COLO668 (cell line): ENCODE results near the gene TIMM17B.
"Not testable (repeated sequence)": the region's sequence is repeated elsewhere in the genome, so short reads cannot be mapped to it uniquely, and the experiment has no call there.

Experiments
- DNase-seq: peaks from one replicate; lab custom pipeline; 2025; ENCODE audit not compliant: unreplicated experiment; lab: John Stamatoyannopoulos, UW

TIMM17B gene

GRCh38 chrX:48897157-48897624 lies 377 bp downstream of the TIMM17B start:
- peak; percentile 91 for DNase-seq

GRCh38 chrX:48896611-48897011 lies 957 bp downstream of the TIMM17B start:
- peak; percentile 3 for DNase-seq

- DNase-seq = no peak
Observed at GRCh38 chrX:48894891-48895290, 2.7 kb downstream of the TIMM17B start.

DNA sequence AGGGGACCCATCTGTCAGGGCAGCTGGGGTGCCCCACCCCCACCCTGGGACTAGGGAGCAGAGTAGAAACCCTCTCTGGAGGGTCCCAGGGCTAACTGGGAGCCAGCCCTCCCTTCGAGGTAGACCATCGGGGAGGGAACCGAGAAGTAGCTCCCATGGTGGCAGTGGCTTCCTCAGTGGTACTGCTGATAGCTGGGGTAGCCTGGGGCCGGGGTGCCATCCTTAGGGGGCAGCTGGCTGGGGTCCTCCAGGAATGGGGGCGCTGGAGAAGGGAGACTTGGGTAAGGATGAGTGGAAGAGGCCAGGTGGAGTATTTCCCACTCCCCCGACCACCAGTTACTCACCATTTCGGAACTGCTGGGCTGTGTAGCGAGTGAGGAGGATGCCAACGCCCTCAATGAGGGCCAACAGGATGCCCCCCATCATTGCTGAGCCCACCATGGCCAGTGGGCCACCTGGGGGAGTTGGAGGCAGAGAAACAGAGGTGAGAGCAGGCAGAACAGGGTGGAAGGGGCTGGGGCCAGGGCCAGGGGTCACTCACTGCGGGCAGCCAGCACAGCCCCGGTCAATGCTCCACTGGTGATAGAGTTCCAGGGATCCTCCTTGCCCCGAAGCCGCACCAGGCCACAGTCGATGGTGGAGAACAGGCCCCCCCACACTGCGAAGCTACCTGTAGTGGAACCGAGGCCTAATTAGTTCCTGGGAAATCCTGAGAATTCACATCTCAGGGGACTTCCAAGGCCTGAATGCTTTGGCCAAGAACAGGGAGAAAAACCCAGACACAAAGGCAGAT lies 3.8 kb downstream of the TIMM17B start:
- no peak for DNase-seq

DNA sequence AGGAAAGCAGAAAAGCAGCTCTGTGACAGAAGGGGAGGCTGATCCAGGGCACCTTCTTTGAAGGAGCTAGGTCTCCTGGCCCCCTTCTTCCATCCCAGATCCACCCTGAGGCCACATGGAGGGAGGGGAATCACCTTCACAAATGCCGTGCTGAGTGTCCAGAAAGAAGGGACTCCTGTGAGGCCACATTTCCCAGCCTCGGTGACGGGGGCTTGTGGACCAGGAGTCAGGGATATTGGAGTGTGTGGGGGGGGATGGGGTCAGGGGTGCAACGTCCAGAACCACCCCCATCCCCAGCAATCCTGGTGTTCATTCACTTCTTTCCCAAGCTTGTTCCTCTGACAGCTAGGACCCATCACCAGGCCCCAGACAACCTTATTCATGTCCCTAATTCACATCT lies 4.7 kb downstream of the TIMM17B start:
- no peak for DNase-seq

DNA sequence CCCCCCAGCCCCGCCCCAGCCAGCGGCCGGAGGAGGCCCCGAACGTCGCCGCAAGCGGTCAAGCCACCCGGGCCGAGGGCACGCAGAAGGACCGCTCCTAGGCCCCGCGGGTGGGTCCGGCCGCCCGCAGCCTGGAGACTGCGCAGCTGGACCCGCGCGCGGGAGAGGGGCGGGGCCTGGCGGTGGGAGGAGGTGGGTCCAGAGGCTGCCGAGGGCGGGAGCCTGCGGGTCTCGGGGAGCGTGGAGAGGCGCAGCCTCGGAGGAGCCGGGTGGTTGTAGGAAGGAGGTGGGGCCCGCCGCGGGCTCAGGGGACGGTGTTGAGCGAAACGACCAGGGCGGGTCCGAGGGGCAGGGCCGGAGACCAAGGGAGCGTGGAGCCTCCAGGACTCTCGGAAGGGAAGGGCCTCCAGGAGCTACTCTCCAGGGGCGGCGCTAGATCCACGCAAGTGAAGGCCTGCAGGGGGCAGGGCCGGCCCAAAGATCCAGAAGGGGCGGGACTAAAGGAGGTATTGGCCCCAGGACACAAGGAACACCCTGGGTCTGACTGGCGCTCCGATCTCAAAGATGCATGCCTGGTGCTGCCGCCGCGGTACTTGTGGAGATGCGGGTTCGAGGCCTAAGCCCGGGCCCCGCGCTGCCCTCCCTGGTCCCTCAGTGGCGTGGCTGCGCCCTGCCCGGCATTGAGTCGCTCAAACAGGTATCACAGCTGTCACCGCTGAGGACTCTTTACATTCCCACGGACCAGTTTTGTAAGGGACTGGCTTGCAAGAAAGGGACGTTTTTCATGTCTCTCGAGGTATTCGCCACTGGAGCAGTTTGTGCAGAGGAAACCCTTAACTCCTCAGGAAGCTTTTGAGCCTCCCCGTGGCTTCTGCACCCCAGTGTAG lies 5.9 kb downstream of the TIMM17B start:
- DNase-seq = peak; percentile 83

GRCh38 chrX:48890934-48891401 lies 6.6 kb downstream of the TIMM17B start:
- peak; percentile 27 for DNase-seq

DNA sequence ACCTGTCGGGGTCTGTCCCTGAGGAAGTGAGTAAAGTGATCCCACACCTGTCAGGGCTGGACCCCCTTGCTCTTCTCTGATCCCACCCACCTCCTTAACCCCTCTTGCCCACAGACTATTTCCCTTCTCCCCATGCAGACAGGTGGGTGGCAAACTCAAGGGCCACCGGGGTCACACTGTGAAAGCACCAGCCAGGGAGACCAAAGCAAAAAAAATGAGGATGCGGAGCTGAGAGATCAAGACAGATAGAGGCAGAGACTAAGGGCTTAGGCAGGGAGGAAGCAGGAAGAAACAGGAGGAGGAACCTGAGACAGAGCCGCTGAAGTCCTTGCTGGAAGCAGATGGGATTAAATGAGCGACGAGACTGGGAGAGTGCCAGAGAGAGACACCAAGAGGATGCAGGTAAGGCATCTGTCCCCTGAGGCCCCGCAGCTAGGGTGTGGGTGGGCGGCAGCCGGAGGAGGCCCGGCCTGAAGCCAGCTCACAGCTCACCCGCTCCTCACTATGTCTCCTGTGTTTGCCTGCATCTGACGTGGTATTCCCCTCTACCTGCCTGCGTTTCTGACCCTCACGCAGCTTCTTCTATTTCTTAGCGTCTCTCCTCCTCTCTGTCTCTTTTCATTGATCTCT lies 7.2 kb downstream of the TIMM17B start:
- DNase-seq = no peak

- DNase-seq = not testable (repeated sequence)
Observed at GRCh38 chrX:48886586-48886985, 11.0 kb downstream of the TIMM17B start.

- no peak for DNase-seq
Observed at GRCh38 chrX:48883729-48884128, 13.8 kb downstream of the TIMM17B start.

- DNase-seq = not testable (repeated sequence)
Observed at GRCh38 chrX:48876944-48877343, 20.6 kb downstream of the TIMM17B start.

GRCh38 chrX:48872017-48872416 lies 25.6 kb downstream of the TIMM17B start:
- DNase-seq = not testable (repeated sequence)

- no peak for DNase-seq
Observed at GRCh38 chrX:48864210-48864609, 33.4 kb downstream of the TIMM17B start.

DNA sequence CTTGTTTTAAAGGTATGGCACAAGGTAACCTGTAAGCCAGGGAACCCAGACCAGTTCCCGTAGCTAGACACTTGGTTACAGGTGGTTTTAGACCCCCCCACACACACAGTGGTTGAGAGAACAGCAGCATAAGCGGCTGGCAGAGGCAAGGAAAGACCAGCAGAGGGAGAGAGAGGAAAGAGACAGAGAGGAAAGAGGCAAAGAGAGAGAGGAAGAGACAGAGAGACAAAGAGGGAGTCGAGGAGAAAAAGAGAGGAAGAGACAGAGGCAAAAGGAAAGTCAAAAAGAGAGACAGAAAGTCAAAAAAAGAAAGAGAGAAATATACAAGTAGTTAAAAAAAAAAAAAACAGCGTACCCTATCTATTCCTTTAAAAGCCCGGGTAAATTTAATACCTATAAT lies 42.7 kb downstream of the TIMM17B start:
- DNase-seq = no peak

DNA sequence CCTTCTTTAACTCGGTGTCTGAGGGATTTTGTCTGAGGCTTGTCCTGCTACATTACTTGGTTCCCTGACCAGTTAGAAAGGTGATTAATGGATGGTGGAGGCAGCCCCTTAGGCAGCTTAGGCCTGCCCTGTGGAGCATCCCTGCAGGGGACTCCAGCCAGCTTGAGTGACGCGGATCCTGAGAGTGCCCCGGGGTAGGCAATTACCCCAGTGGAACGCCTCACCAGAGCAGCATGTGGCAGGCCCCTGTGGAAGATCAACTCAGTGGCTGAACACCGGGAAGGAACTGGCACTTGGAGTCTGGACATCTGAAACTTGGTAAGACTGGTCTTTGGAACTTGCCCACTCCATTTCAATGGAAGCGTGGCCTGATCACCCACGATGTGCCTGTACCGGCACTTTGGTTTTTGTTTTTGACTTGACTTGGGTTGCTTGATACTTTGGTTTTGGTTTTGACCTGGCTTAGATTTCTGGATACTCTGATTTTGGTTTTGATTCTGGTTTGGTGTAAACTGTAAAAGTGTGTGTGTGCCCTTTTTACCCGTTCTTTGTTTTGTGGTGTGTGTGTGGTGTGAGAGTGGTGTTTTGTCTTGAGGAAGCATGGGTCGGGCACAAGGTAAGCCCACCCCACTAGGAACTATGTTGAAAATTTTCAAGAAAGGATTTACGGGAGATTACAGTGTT lies 43.3 kb downstream of the TIMM17B start:
- DNase-seq = not testable (repeated sequence)

GRCh38 chrX:48853494-48853893 lies 44.1 kb downstream of the TIMM17B start:
- DNase-seq = not testable (repeated sequence)

DNA sequence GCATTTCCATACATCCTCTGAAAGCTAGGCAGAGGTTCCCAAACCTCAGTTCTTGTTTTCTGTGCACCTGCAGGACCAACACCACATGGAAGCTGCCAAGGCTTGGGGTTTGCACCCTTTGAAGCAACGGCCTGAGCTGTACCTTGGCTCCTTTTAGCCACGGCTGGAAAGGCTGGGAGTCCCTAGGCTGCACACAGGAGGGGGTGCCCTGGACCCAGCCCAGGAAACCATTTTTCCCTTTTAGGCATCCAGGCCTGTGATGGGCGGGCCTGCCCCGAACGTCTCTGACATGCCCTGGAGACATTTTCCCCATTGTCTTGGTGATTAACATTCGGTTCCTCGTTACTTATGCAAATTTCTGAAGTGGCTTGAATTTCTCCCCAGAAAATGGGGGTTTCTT lies 44.7 kb downstream of the TIMM17B start:
- no peak for DNase-seq

- DNase-seq = no peak
Observed at GRCh38 chrX:48848847-48849246, 48.7 kb downstream of the TIMM17B start.
